Peyer's patch (tissue), 4 donors: Measurements from ENCODE around the gene ACVR1C.

Experiments used
- POLR2A ChIP-seq, 2 donors: fragments of 450-650 bp; IDR thresholded peaks; one replicate each; pipeline ENCODE4 v1.5.1; 2017; ENCODE audit warnings: antibody characterized with exemption in 2 of 2, mild to moderate bottlenecking in 2 of 2, moderate library complexity in 2 of 2
- TF ChIP-seq, protein P1 (sequence below), 6 experiments: fragments of 450-650 bp in 4 of 6; fragments of 200-600 bp in 2 of 6; sonication (generic) in 1 of 6; IDR thresholded peaks; one replicate each; pipeline ENCODE4 v1.5.1; 2017 to 2019; ENCODE audit warnings: antibody characterized with exemption in 6 of 6, mild to moderate bottlenecking in 3 of 6, moderate library complexity in 1 of 6

DNA sequence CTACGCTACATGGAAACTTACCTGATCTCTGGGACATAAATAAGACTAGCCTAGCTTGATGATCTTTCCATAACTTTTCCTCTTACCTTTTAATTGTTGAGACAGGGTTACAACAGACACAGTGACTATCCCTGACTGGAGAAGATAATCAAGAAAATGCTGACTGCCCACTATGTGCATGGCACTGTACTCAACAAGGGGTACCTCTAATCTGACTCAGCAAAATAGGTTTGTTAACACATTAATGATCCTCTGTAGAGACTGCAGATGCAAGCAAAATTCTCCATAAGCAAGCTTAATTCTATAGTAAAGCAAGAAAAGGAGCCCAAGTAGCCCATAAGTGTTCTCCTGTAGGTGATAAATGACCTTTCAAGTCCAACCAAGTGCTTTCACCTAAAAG, 25.5 kb downstream of the ACVR1C start:
- TF ChIP-seq, protein P1, sequence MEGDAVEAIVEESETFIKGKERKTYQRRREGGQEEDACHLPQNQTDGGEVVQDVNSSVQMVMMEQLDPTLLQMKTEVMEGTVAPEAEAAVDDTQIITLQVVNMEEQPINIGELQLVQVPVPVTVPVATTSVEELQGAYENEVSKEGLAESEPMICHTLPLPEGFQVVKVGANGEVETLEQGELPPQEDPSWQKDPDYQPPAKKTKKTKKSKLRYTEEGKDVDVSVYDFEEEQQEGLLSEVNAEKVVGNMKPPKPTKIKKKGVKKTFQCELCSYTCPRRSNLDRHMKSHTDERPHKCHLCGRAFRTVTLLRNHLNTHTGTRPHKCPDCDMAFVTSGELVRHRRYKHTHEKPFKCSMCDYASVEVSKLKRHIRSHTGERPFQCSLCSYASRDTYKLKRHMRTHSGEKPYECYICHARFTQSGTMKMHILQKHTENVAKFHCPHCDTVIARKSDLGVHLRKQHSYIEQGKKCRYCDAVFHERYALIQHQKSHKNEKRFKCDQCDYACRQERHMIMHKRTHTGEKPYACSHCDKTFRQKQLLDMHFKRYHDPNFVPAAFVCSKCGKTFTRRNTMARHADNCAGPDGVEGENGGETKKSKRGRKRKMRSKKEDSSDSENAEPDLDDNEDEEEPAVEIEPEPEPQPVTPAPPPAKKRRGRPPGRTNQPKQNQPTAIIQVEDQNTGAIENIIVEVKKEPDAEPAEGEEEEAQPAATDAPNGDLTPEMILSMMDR (IDR thresholded peaks at IDR 0.05), result no peak
- no peak for TF ChIP-seq POLR2A (IDR thresholded peaks at IDR 0.05)
